Chondrocyte (in vitro differentiated cells): ENCODE results near the gene TMEM139. TPM values are rescaled to one million over a fixed set of nuclear protein-coding genes. Genes with fewer than 3 reads are reported as not detected.

Experiments
- DNase-seq: peaks from one replicate; pipeline ENCODE4 v3.0.0; 2021; ENCODE audit warnings: mixed read lengths, low spot score
- H3K27ac Mint-ChIP-seq: one replicate; pipeline ENCODE4 v1.8.0; 2021; ENCODE audit warnings: mild to moderate bottlenecking, moderate library complexity, mixed read lengths; ENCODE audit not compliant: unreplicated experiment
- H3K27me3 Mint-ChIP-seq: 2 replicates; pipeline ENCODE4 v1.8.0; 2021; ENCODE audit warnings: low read depth, mixed read lengths
- H3K36me3 Mint-ChIP-seq: 2 replicates; pipeline ENCODE4 v1.8.0; 2021; ENCODE audit warnings: low read depth, mixed read lengths
- H3K4me1 Mint-ChIP-seq: 2 replicates; pipeline ENCODE4 v1.8.0; 2021; ENCODE audit warnings: low read depth, mild to moderate bottlenecking, mixed read lengths
- H3K4me3 Mint-ChIP-seq: one replicate; pipeline ENCODE4 v1.8.0; 2021; ENCODE audit warnings: mild to moderate bottlenecking, moderate library complexity, mixed read lengths; ENCODE audit not compliant: unreplicated experiment
- H3K9me3 Mint-ChIP-seq: 2 replicates; pipeline ENCODE4 v1.8.0; 2021; ENCODE audit warnings: low read depth, mixed read lengths
- total RNA-seq: library from RNA; stranded (reverse); gene quantifications from 3 replicates; pipeline ENCODE4 v1.2.1, GENCODE V29; 2021
- TF ChIP-seq, protein P1 (sequence below): fragments of 200-600 bp; sonication (generic); IDR thresholded peaks from 2 replicates; pipeline ENCODE4 v1.5.0; 2021; ENCODE audit warnings: antibody characterized with exemption, mild to moderate bottlenecking, moderate library complexity

Gene TMEM139
- total RNA-seq, 1 donor from 2014 or later, result not detected

DNA sequence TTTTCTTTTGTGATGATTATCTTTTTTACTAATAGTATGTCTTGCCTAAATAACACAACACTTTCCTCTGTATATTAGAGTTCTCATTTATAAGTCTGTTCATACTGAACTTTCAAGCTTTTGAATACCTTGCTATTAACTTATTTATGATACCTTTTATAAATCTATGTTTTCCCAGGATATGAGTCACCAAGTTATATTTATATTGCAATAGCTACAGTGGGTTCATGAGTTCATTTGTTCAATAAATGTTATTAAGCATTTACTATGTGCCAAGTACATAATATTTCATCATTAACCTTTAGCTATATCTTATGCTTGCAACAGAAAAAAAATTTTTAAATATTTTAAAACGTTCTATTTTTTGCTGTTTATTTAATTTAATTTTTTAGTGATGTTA, 49.5 kb downstream of the TMEM139 start:
- no peak overlapping the region for H3K27ac Mint-ChIP-seq
- no peak for DNase-seq
- TF ChIP-seq, protein P1, sequence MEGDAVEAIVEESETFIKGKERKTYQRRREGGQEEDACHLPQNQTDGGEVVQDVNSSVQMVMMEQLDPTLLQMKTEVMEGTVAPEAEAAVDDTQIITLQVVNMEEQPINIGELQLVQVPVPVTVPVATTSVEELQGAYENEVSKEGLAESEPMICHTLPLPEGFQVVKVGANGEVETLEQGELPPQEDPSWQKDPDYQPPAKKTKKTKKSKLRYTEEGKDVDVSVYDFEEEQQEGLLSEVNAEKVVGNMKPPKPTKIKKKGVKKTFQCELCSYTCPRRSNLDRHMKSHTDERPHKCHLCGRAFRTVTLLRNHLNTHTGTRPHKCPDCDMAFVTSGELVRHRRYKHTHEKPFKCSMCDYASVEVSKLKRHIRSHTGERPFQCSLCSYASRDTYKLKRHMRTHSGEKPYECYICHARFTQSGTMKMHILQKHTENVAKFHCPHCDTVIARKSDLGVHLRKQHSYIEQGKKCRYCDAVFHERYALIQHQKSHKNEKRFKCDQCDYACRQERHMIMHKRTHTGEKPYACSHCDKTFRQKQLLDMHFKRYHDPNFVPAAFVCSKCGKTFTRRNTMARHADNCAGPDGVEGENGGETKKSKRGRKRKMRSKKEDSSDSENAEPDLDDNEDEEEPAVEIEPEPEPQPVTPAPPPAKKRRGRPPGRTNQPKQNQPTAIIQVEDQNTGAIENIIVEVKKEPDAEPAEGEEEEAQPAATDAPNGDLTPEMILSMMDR, result no peak
- peaks cover 7% of the 10 kb centered on the region for H3K4me1 Mint-ChIP-seq
- H3K27me3 Mint-ChIP-seq, result peaks cover 21% of the 10 kb centered on the region
- H3K4me3 Mint-ChIP-seq, result no peak overlapping the region
- H3K9me3 Mint-ChIP-seq, result no peaks in the 10 kb centered on the region
- no peaks in the 10 kb centered on the region for H3K36me3 Mint-ChIP-seq

DNA sequence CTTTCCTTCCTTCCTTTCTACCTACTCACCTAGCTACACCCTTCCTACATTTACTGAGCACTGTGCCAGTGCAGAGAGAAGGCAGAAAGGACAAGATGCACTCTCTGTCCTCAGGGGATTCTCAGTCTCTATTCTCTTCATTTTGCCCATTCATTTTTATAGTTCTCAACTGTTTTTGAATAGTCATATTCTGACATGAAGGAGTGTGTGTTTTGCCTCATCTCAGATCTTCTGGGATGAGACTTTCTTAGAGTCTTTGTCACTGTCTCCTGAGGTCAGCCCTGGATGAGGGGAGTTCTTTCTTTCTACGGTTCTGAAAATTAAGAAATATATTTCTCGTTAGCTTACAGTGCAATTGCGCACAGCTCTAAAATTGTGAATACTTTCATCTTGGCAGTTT, 52.5 kb downstream of the TMEM139 start:
- Mint-ChIP-seq H3K36me3 (no peaks in the 10 kb centered on the region), H3K9me3 (no peaks in the 10 kb centered on the region), H3K4me1 (no peaks in the 10 kb centered on the region), H3K4me3 (no peak overlapping the region), H3K27ac (no peak overlapping the region), H3K27me3 (peaks cover 26% of the 10 kb centered on the region)
- no peak for DNase-seq
- TF ChIP-seq, protein P1, result no peak

Other genes starting within 250 kb of the TMEM139 start
- not detected in 3 replicates for gene OR6V1, start 232.6 kb upstream of the TMEM139 start, total RNA-seq
- not detected in 3 replicates for gene PIP, start 152.9 kb upstream of the TMEM139 start, total RNA-seq
- not detected in 3 replicates for gene TAS2R39, start 101.5 kb upstream of the TMEM139 start, total RNA-seq
- gene TAS2R40, start 62.9 kb upstream of the TMEM139 start, total RNA-seq, result not detected in 3 replicates
- 70.1 to 79.6 TPM (median 79.4 TPM) in 3 replicates for gene GSTK1, start 21.5 kb upstream of the TMEM139 start, total RNA-seq
- 28.7 to 31.5 TPM (median 30.3 TPM) in 3 replicates for gene CASP2, start 3.4 kb downstream of the TMEM139 start, total RNA-seq
- not detected in 3 replicates for gene CLCN1, start 31.2 kb downstream of the TMEM139 start, total RNA-seq
- 3.0 to 4.0 TPM (median 3.1 TPM) in 3 replicates for gene FAM131B, start 77.8 kb downstream of the TMEM139 start, total RNA-seq
- gene ZYX, start 96.4 kb downstream of the TMEM139 start, total RNA-seq, result 241 to 386 TPM (median 384 TPM) in 3 replicates
- not detected in 3 replicates for gene EPHA1, start 123.9 kb downstream of the TMEM139 start, total RNA-seq
- not detected in 3 replicates for gene TAS2R60, start 158.5 kb downstream of the TMEM139 start, total RNA-seq
- gene TAS2R41, start 192.9 kb downstream of the TMEM139 start, total RNA-seq, result not detected in 3 replicates